ENCODE results near the gene PSG4.
"Not testable (repeated sequence)": the region's sequence is repeated elsewhere in the genome, so short reads cannot be mapped to it uniquely, and the experiment has no call there.

PSG4 gene

DNA sequence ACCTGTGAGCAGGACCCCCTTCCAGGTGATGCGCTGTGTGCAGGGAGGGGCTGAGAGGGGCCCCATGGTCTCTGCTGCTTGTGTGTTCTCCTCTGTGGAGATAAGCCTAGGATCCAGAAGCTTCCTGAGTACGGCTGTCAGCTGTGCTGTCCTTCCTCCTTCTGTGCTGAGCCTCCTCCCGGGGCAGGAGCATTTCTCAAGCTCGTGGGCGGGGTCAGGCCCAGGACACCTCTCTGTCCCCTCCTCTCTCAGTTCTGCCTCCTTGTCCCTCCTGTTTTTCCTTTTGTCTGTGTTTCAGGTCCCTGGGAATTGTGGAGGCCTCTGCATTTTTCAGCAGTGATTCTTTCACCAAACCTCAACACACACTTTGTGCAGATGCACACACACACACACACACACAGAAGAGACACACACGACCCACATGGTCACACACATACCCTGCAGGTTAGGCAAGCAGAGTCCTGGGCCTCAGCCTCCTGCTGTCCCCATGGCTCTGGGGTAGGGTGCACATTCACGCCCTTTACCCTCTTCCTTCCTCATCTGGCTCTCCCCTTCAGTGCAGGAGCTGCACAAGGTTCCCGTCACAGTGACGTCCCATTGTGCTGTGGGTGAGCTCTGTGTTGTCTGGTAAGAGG, at the start of gene PSG4:
TSS of gene PSG4 (minus strand) at position 168 of the 635 bp plus-strand sequence. CDS start at position 66, 102 bp downstream.
- DNase-seq, result not testable (repeated sequence)

DNA sequence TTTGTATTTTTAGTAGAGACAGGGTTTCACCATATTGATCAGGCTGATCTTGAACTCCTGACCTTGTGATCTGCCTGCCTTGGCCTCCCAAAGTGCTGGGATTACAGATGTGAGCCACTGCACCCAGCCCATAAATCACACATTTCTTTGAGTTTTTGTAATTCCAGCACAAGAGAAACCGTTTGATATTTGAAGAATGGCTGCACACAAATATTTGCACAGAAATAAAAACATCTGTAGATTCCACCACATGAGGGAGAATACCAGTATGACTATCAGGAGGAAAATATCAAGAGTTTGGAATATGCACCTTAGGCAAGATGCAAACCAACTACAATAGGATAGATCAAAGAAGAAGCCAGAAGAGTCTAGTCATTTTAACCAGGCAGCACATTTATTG, 46.0 kb upstream of the PSG4 start:
- not testable (repeated sequence) for DNase-seq

DNA sequence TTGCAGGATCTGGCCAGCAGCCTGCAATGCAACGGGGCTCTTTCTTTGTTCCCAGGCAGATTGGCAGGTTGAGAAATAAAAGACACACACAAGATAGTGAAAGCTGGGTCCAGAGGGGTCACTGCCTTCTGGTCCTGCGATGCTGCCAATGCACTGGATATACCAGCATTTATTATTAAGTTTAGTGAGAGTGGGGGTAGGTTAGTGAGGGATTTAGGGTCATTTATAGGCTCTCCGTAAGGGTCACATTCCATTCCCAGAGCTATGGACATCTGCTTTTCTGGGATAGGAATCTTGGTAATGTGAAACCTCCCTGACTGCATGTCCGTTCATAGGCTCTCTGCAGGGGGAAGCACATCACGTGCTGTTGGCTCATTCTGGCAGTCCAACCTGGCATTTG, 44.9 kb upstream of the PSG4 start:
- DNase-seq, result not testable (repeated sequence)

DNA sequence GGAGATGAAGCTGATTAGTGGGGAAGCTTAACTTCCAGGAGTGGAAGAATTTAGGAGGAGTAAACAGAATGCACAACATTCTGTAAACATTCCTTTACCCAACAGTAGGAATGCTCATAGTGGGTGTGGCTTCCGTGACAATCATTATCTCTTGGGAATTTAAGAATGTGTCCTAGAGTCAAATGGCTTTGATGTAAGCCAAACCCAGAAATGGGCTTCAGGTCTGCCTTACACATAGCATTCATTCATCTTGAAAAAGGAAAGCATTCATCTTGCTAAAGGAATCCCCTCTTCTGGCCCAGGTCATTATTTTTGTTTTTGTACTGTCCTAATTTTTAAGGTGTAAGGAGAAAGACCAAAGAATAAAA, 43.2 kb upstream of the PSG4 start:
- not testable (repeated sequence) for DNase-seq

DNA sequence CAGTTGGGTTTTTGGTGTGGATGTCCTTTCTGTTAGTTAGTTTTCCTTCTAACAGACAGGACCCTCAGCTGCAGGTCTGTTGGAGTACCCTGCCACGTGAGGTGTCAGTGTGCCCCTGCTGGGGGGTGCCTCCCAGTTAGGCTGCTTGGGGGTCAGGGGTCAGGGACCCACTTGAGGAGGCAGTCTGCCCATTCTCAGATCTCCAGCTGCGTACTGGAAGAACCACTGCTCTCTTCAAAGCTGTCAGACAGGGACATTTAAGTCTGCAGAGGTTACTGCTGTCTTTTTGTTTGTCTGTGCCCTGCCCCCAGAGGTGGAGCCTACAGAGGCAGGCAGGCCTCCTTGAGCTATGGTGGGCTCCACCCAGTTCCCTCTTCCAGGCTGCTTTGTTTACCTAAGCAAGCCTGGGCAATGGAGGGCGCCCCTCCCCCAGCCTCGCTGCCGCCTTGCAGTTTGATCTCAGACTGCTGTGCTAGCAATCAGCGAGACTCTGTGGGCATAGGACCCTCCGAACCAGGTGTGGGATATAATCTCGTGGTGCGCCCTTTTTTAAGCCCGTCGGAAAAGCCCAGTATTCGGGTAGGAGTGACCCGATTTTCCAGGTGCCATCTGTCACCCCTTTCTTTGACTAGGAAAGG, 41.9 kb upstream of the PSG4 start:
- DNase-seq, result not testable (repeated sequence)

DNA sequence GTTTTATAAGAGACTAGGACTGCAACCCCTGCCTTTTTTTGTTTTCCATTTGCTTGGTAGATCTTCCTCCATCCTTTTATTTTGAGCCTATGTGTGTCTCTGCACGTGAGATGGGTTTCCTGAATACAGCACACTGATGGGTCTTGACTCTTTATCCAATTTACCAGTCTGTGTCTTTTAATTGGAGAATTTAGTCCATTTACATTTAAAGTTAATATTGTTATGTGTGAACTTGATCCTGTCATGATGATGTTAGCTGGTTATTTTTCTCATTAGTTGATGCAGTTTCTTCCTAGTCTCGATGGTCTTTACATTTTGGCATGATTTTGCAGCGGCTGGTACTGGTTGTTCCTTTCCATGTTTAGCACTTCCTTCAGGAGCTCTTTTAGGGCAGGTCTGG, 40.4 kb upstream of the PSG4 start:
- DNase-seq, result not testable (repeated sequence)

DNA sequence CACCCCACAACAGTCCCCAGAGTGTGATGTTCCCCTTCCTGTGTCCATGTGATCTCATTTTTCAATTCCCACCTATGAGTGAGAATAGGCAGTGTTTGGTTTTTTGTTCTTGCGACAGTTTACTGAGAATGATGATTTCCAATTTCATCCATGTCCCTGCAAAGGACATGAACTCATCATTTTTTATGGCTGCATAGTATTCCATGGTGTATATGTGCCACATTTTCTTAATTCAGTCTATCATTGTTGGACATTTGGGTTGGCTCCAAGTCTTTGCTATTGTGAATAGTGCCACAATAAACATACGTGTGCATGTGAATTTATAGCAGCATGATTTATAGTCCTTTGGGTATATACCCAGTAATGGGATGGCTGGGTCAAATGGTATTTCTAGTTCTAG, 36.8 kb upstream of the PSG4 start:
- DNase-seq, result not testable (repeated sequence)

DNA sequence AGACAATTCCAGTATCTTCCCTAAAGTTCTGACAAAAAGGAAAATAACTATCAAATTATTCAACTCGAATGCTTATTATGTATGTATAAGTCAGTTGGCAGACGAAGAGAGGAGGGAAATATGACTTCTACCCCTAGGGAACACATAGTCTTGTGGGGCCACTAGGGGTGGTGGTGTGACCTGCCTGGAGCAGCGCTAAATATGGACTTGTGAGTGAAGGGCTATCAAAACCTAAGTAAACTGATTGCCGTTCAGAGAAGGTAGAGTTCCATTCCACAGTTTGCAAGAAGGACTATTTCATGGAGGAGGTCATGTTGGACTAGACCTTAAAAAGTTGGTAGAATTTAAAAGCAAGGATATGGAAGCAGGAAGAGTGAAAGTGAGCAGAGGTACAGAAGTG, 32.8 kb upstream of the PSG4 start:
- not testable (repeated sequence) for DNase-seq

DNA sequence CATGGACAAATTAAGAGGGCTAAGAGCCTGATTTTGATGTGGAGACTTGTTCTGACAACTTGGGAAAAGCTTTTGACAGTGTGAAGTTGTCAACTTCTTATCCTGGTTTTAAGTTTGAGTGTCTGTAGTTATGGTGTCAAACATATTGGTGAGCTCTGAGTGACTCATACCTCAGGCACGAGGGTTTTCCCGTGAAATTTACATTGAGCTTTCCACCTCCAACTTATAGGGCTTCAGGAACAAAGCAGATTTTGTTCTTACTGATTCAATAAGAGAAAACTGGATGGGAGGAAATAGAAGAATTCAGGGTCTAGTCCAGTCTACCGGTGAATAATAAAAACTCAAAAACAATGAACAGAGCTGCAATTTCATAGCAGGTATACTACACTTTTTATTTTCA, 30.2 kb upstream of the PSG4 start:
- DNase-seq, result not testable (repeated sequence)

DNA sequence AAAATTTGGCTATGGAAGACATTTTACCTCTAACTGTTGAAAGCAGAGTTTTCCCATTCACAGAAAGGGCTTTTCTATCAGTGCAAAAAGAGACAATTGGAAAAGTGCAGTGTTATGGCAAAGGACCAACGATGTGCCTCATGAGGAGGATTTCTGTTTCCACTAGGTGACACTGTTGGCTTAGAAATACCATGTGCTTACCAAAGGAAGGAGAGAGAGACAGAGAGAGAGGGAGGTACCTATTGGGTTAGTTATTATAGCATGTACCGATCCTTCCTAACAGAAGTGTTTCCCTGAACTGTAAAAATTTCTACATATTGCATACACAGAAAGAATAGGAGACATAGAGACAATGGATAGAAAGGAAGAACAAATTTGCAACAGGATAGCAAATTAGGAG, 23.9 kb upstream of the PSG4 start:
- DNase-seq, result no peak

DNA sequence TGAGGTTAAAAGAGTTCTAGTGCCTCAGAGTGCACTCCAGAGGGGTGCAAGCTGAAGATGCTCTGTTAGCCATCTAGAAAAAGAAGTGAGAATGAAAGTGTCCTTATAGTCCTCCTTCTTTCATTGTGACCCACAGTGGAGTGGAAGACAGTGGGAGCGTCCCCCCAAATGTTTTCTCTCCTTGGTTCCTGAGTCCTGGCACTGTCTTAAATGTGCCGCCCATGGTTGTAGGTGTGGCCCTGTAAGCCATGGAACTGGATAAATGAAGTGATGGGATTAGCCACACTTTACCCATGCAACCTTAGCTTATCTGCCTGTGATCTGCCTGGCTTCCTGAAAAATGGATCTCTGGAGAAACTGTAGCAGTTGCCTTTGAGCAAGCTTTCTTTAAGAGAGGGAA, 23.3 kb upstream of the PSG4 start:
- DNase-seq, result not testable (repeated sequence)

DNA sequence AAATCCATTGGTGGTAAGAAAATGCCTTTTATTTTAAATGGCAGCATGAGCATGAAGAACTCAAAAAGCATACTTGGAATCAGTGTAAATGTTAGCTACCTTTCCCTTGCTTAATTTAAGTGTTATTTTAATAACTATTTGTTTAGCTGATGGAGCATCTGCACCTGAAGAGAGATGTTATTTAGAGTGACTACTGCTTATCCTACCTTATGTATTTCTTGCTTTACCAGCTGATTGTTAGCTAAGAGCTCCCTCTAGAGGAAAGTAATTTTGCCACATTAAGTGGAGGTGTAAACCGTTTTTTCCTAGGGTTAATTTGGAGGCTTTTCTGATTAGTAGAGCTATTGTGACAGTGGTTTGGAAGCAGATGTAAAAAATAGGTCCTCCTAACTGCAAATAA, 21.5 kb upstream of the PSG4 start:
- DNase-seq, result not testable (repeated sequence)

DNA sequence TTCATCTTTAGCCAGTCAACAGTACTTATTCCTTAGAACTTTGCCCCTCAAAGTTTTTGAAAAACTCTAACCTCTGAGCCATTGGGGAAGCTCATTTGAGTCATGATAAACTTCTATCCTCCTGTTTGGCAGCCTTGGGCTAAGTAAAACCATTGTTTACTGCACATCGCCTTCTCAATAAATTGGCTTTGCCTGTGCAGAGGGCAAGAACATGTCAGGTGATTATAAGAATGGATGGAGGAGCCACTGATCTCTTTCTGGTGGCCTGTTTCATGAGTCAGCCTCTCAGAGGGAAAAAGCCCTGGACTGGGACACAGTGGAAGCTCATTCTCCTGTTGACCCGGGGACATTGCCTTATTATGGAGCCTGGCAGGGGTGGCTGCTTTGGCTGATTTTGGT, 19.4 kb upstream of the PSG4 start:
- DNase-seq, result no peak

DNA sequence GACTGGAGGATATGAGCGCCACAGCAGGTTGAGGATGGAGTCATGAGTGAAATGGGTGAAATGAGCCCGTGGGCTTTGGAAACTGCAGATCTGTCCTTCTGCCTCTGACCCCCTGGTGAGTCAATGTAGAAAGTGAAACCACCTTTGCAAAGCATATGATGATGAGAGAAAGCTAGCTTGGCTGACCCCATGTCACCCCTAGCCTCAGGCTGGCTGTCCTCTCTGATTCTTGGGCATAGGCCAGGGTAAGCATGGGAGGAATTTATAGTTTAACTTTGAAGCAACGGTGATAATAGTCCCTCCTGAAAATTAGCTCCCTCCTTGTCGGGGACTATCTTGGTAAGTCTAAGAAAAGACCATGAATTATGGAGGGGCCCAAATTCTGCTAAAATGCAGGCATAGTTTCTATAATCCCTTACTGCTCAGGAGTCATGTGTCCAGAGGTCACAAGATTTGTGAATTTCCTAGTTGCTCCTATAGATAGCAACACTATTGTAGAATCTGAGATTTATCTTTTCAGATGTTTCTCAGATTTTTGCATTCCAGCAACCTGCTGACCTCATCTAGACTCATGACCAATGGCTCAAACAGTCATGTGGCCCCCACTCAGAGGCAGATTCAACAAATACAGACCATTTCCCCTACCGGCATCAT, 18.9 kb upstream of the PSG4 start:
- DNase-seq, result not testable (repeated sequence)

DNA sequence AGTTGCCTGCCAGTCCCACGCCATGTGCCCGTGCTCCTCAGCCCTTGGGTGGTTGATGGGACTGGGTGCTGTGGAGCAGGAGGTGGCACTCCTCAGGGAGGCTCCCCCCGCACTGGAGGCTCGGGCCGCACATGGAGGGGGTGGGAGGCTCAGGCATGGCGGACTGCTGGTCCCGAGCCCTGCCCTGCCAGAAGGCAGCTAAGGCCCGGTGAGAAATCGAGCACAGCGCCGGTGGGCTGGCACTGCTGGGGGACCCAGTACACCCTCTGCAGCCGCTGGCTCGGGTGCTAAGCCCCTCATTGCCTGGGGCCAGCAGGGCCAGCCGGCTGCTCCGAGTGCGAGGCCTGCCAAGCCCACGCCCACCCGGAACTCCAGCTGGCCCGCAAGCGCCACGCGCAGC, 16.5 kb upstream of the PSG4 start:
- not testable (repeated sequence) for DNase-seq

DNA sequence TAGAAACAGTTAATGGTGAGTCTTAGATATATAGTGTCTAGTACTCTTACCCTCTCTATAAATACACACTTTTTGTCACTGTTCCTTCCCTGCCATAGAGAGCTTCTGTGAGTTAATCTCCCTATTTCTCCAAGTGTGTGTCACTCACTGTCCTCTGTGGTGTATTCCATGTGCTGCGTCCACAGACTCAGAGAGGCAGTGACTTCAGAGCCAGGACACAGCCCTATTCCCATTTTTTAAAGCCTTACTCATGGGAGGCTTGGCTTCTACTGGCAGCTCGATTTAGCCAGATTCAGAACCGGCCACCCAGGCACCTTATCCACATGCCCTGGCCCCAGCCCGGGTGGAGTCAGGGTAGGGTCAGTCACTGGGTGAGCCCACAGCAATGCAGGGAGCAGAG, 13.7 kb upstream of the PSG4 start:
- DNase-seq, result not testable (repeated sequence)

DNA sequence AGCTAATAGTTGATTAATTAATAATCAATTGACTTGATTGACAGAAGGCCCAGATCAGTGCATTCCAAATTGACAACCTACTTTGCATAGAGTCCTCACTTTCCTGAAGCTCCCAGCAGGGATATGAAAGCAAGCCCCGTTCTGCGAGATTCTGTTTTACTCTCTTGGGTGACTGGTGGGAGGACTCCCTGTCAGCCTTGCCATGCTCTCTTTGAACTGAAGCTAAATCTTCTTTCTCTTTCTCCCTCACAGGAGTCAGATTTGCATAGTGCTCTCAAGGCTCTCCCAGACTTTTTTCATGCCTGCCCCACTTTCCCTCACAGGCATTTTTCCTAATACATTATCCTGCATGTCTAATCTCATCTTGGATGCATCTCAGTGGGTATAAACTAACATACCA, 10.4 kb upstream of the PSG4 start:
- not testable (repeated sequence) for DNase-seq

DNA sequence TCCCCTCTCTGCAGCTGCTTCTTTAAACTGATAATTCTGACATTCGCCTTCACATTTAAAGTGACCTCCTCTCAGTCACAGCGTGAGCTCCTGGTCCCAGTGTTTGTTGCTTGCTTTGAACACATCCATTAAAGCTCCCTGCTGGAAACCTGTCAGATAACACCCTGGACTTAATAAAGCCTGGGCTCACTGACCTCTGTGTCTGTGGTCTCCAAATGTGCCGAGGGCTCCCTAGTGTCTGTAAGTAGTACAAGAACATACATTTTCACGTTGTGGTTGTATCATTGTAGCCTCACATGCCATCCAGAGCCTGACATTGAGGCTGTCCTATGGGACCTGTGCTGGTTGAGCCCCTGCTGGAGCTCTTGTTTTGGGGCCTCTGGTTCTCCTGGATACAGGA, 2.6 kb upstream of the PSG4 start:
- no peak for DNase-seq

DNA sequence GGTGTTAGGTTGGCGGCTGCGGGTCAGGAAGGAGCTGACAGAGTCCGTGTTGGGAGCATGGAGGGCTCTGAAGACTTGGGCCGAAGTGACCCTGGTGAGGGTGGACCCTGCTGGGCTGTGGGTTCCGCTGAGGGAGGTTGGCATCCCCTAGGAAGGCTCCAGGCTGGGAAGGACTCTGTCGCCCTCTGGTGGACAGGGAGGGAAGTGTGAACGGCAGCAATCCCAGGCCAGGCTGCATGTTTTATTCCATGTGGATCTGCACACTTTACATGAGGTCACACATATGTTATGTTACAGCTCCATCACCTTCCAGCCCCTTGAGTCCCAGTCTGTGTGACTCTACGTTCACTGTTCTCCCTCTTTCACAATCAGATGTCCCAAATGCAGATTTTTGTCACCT, 1.7 kb upstream of the PSG4 start:
- not testable (repeated sequence) for DNase-seq

DNA sequence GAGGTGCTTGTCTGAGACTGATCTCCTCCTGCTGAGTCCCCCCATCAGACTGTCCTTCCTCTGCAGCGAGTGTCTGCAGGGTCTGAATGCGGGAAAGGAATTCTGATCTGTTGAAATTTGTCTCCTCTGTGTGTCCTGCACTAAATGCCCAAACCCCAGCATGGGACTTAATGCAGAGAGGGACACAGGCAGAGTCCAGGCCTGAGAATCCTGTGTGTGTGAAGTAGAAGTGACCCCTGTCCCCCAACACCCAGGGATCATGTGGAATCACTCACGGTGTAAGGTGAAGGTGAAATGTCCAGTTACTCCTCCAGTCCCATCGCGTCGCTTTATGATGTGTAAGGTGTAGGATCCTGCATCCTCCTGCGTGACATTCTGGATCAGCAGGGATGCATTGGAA, 1.8 kb downstream of the PSG4 start:
- not testable (repeated sequence) for DNase-seq

DNA sequence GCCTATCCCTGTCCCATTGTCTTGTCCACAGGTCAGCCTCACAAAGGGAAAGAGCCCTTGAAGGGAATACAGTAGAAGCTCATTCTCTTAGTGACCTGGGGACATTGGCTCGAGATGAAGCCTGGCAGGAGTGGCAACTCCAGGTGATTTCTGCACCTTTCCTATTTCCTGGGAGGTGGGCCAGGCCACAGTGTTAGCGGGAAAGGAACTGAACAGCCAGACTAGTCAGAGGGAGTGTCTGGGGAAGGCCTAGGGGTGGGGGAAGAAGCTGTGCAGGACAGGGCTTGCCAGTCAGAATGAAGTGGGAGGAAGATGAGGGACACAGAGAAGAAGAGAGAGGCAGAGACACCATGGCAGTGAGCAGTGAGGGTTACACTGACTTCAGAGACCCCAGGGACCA, 3.5 kb downstream of the PSG4 start:
- DNase-seq, result not testable (repeated sequence)

DNA sequence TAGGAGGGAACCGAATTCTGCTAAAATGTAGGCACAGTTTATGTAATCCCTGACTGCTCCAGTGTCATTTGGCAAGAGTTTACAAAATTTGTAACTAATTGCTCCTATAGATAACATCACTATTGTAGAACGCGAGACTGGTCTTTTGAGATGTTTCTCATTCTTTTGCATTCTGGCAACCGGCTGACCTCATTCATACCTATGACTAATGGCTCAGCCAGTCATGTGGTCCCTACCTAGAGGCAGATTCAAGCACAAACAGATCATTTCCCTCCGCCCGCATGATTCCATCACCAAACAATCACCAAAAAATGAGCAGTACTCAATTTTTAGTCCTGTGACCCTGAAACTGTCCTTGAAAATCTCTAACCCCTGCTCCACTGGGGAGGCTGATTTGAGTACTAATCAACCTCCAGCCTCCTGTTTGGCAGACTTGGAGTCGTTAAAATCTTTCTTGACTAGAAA, 4.1 kb downstream of the PSG4 start:
- DNase-seq, result not testable (repeated sequence)

DNA sequence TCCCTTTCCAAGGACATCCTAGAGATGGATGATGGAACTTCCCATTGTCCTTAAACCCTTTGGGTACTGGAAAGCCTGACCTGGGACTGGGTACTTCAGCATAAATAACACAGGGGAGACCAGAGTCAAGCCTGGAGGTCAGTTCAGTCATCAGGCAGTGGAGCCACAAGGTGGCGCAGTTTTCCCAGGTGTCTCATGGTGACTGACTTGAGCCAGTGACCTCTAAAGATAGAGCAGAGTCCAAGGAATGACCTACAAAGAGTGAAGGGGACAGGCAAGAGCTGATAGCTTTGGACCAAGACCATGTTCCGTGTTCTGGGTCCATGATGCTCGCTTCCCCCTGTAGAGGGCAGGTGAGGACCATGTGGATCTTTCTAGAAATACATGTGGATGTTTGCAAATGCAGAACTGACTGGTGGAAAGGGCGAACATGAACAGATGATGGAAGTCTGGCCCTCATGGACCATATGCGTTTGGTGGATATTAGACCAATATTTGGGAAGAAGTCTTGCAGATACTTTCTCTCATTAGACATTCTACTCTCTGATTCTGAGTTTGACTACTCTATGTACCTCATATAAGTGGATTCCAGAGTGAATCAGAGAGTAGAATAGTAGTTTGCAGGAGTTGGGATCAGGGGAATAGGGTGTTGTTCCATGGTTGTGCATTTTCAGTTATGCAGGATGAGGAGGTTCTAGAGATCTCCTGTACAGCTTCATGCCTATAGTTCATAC, 6.6 kb downstream of the PSG4 start:
- DNase-seq, result not testable (repeated sequence)
